B cell (primary cell): Measurements from ENCODE around the gene KIAA1210. TPM values are rescaled to one million over a fixed set of nuclear protein-coding genes. Genes with fewer than 3 reads are reported as not detected.

Source experiments
- ATAC-seq: fragments of 200-7000 bp; cut with Tn5 transposase; one replicate; pipeline ENCODE4 v1.10.0; 2021; ENCODE audit warnings: low read depth, mild to moderate bottlenecking, moderate number of reproducible peaks, moderate library complexity
- CTCF ChIA-PET: fragments of 350-600 bp; sonication (Branson Sonifier 250); formaldehyde crosslinking; loops from one replicate; lab custom pipeline; 2021; ENCODE audit warnings: antibody characterized with exemption, inconsistent platforms; lab: Charles Lee
- POLR2A ChIA-PET: fragments of 350-600 bp; sonication (Branson Sonifier 250); formaldehyde crosslinking; loops from one replicate; lab custom pipeline; 2021; ENCODE audit warnings: antibody characterized with exemption; lab: Charles Lee
- DNase-seq: peaks from one replicate; pipeline ENCODE4 v3.0.0; 2013
- H2AFZ ChIP-seq: 2 replicates; pipeline ENCODE4 v1.6.1; 2012; ENCODE audit warnings: mild to moderate bottlenecking, low read depth, low read length; ENCODE audit not compliant: insufficient read depth, poor library complexity, severe bottlenecking
- H3K27ac ChIP-seq, 2 donors: 1 replicate in 1 of 2; 2 replicates in 1 of 2; pipeline ENCODE4 v1.5.1; 2012 to 2013; ENCODE audit warnings: low read length in 2 of 2, mild to moderate bottlenecking in 2 of 2, moderate library complexity in 1 of 2
- H3K27me3 ChIP-seq, 4 experiments: fragments of 200-600 bp in 1 of 4; sonication (generic) in 1 of 4; replicated peaks in 1 of 4; 1 replicate in 2 of 4; 2 replicates in 2 of 4; pipeline versions ENCODE4 v1.6.1 to v1.7.0; 2013 to 2016; ENCODE audit warnings: low read length in 3 of 4, mild to moderate bottlenecking in 2 of 4, mixed read lengths in 1 of 4, moderate library complexity in 1 of 4; ENCODE audit not compliant: insufficient read depth in 4 of 4, control insufficient read depth in 3 of 4; ENCODE audit errors: control extremely low read depth in 1 of 4
- H3K36me3 ChIP-seq, 2 experiments: replicated peaks in 1 of 2; 1 replicate in 1 of 2; 2 replicates in 1 of 2; pipeline versions ENCODE4 v1.6.1 to v1.7.1; 2013; ENCODE audit warnings: low read length in 1 of 2; ENCODE audit not compliant: insufficient read depth in 2 of 2, control insufficient read depth in 1 of 2; ENCODE audit errors: control extremely low read depth in 1 of 2, extremely low read depth in 1 of 2
- H3K4me1 ChIP-seq, 2 donors: fragments of 200-600 bp in 1 of 2; sonication (generic) in 1 of 2; 1 replicate in 1 of 2; 2 replicates in 1 of 2; pipeline versions ENCODE4 v1.5.1 to v1.6.1; 2013 to 2017; ENCODE audit warnings: low read length in 2 of 2; ENCODE audit not compliant: control insufficient read depth in 2 of 2, insufficient read depth in 2 of 2
- H3K4me2 ChIP-seq: replicated peaks from 2 replicates; pipeline ENCODE3; 2012; ENCODE audit warnings: mild to moderate bottlenecking, low read depth, low read length; ENCODE audit not compliant: poor library complexity, severe bottlenecking
- H3K4me3 ChIP-seq, 5 experiments: fragments of 200-600 bp in 1 of 5; sonication (generic) in 1 of 5; 1 replicate in 3 of 5; 2 replicates in 2 of 5; pipeline versions ENCODE4 v1.5.1 to v1.7.0; 2011 to 2016; ENCODE audit warnings: low read length in 4 of 5, mild to moderate bottlenecking in 4 of 5, low read depth in 2 of 5, control low read depth in 1 of 5, moderate library complexity in 1 of 5; ENCODE audit not compliant: insufficient read depth in 1 of 5; ENCODE audit errors: control extremely low read depth in 1 of 5, extremely low read depth in 1 of 5
- H3K79me2 ChIP-seq: fragments of 200-600 bp; sonication (generic); one replicate; pipeline ENCODE4 v1.6.0; 2016; ENCODE audit warnings: low read length; ENCODE audit not compliant: control insufficient read depth, insufficient read depth
- H3K9ac ChIP-seq: fragments of 200-600 bp; sonication (generic); 2 replicates; pipeline ENCODE4 v1.6.1; 2017; ENCODE audit warnings: mild to moderate bottlenecking, low read length, moderate library complexity
- H3K9me3 ChIP-seq, 3 donors: one replicate each; pipeline versions ENCODE4 v1.6.1 to v1.7.1; 2013; ENCODE audit warnings: low read length in 2 of 3; ENCODE audit not compliant: control insufficient read depth in 2 of 3, insufficient read depth in 1 of 3; ENCODE audit errors: control extremely low read depth in 1 of 3
- H4K20me1 ChIP-seq: 2 replicates; pipeline ENCODE4 v1.6.0; 2012; ENCODE audit warnings: mild to moderate bottlenecking, low read length; ENCODE audit not compliant: insufficient read depth, control insufficient read depth, poor library complexity, severe bottlenecking
- H3K27ac Mint-ChIP-seq: one replicate; pipeline ENCODE4 v1.8.0; 2021; ENCODE audit warnings: mixed read lengths
- H3K27me3 Mint-ChIP-seq: one replicate; pipeline ENCODE4 v1.8.0; 2021; ENCODE audit warnings: mixed read lengths
- H3K4me1 Mint-ChIP-seq: one replicate; pipeline ENCODE4 v1.8.0; 2021; ENCODE audit warnings: mixed read lengths
- H3K4me3 Mint-ChIP-seq: one replicate; pipeline ENCODE4 v1.8.0; 2021; ENCODE audit warnings: mixed read lengths
- H3K9me3 Mint-ChIP-seq: one replicate; pipeline ENCODE4 v1.8.0; 2022; ENCODE audit warnings: mixed read lengths; ENCODE audit not compliant: insufficient read depth
- EZH2 ChIP-seq: IDR thresholded peaks from 2 replicates; pipeline ENCODE4 v1.6.1; 2012; ENCODE audit warnings: borderline replicate concordance, low read depth, mild to moderate bottlenecking, moderate library complexity, low read length; ENCODE audit not compliant: insufficient read depth, poor library complexity, severe bottlenecking
- WGBS: methylation state at CpG from one replicate; pipeline ENCODE4 v1.1.5; 2013; ENCODE audit warnings: missing lambda C conversion rate; ENCODE audit not compliant: insufficient coverage; 5-methylcytosine and 5-hydroxymethylcytosine counted together
- intact Hi-C: fragments of 100-400 bp; cut with micrococcal nuclease; formaldehyde crosslinking; loops from one replicate; pipeline ENCODE4 v1.10.0; 2022
- polyA plus RNA-seq: library from polyadenylated mRNA; depleted of rRNA; stranded (reverse); fragments of >200 nt; gene quantifications from 2 replicates; pipeline ENCODE4 v1.2.3, GENCODE V29; 2012
- total RNA-seq, 2 donors: library from RNA; stranded (reverse); fragments of 120-200 nt in 1 of 2; gene quantifications; 1 replicate in 1 of 2; 2 replicates in 1 of 2; pipeline versions ENCODE4 v1.2.3 to v1.2.4, GENCODE V29; 2013 to 2022
- TF ChIP-seq, protein P1 (sequence below): fragments of 200-600 bp; IDR thresholded peaks from one replicate; pipeline ENCODE4 v1.8.0; 2022; ENCODE audit warnings: antibody characterized with exemption, mild to moderate bottlenecking

KIAA1210 gene
- total and polyA plus RNA-seq, 2 donors (not counting 1 experiment from before 2014, with no cell fraction given) = not detected

- Mint-ChIP-seq H3K4me3 (no peak overlapping the region), H3K9me3 (no peaks in the 10 kb centered on the region), H3K27ac (no peak overlapping the region), H3K4me1 (no peaks in the 10 kb centered on the region), H3K27me3 (peaks cover 12% of the 10 kb centered on the region)
- Histone ChIP-seq H3K27me3 (no peaks in the 10 kb centered on the region), H4K20me1 (no peaks in the 10 kb centered on the region), H3K36me3 (no peaks in the 10 kb centered on the region), H3K4me3 (no peak overlapping the region), H2AFZ (no peak overlapping the region), H3K9ac (no peak overlapping the region), H3K4me1 (no peaks in the 10 kb centered on the region), H3K27ac (no peak overlapping the region), H3K4me2 (no peak overlapping the region), H3K9me3 (no peaks in the 10 kb centered on the region), H3K79me2 (no peaks in the 10 kb centered on the region)
- TF ChIP-seq EZH2 = no peak
- TF ChIP-seq, protein P1, sequence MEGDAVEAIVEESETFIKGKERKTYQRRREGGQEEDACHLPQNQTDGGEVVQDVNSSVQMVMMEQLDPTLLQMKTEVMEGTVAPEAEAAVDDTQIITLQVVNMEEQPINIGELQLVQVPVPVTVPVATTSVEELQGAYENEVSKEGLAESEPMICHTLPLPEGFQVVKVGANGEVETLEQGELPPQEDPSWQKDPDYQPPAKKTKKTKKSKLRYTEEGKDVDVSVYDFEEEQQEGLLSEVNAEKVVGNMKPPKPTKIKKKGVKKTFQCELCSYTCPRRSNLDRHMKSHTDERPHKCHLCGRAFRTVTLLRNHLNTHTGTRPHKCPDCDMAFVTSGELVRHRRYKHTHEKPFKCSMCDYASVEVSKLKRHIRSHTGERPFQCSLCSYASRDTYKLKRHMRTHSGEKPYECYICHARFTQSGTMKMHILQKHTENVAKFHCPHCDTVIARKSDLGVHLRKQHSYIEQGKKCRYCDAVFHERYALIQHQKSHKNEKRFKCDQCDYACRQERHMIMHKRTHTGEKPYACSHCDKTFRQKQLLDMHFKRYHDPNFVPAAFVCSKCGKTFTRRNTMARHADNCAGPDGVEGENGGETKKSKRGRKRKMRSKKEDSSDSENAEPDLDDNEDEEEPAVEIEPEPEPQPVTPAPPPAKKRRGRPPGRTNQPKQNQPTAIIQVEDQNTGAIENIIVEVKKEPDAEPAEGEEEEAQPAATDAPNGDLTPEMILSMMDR = no peak
- DNase-seq = no peak
- CTCF ChIA-PET = no interaction called here
- intact Hi-C loops = no loop called here
- no peak for ATAC-seq
- POLR2A ChIA-PET = no interaction called here
- no CpG with 5 or more reads among the region's 2 CpGs for WGBS
Observed at GRCh38 chrX:119055687-119056086, 71.9 kb downstream of the KIAA1210 start.

- DNase-seq (no peak), ATAC-seq (no peak)
- H3K9me3 ChIP-seq = no peaks in the 10 kb centered on the region
- H3K9ac ChIP-seq = no peak overlapping the region
- WGBS = 100% methylated on average over 1 of the region's 2 CpGs
- no peak overlapping the region for H3K27ac Mint-ChIP-seq
- H3K4me3 ChIP-seq = no peak overlapping the region
- H3K4me3 Mint-ChIP-seq = no peak overlapping the region
- TF ChIP-seq, protein P1 = no peak
- no peak for TF ChIP-seq EZH2
- no peaks in the 10 kb centered on the region for H3K36me3 ChIP-seq
- H2AFZ ChIP-seq = no peak overlapping the region
- ChIA-PET POLR2A (interaction anchor here (0.7 kb wide), 1 partner anchor 145 kb away, joined by 3 read pairs; no protein-coding TSS in a partner anchor), CTCF (no interaction called here)
- H3K27ac ChIP-seq = no peak overlapping the region
- H3K79me2 ChIP-seq = no peaks in the 10 kb centered on the region
- H3K27me3 Mint-ChIP-seq = peaks cover 16% of the 10 kb centered on the region
- no peaks in the 10 kb centered on the region for H3K4me1 ChIP-seq
- H3K27me3 ChIP-seq = no peaks in the 10 kb centered on the region
- H3K9me3 Mint-ChIP-seq = no peaks in the 10 kb centered on the region
- intact Hi-C loops = no loop called here
- no peaks in the 10 kb centered on the region for H3K4me1 Mint-ChIP-seq
- H4K20me1 ChIP-seq = no peaks in the 10 kb centered on the region
- H3K4me2 ChIP-seq = no peak overlapping the region
Observed at GRCh38 chrX:119045884-119046283, 81.7 kb downstream of the KIAA1210 start.
